Naive thymus-derived CD4-positive, alpha-beta T cell (primary cell): ENCODE results near the gene KRTAP10-1. TPM values are rescaled to one million over a fixed set of nuclear protein-coding genes. Genes with fewer than 3 reads are reported as not detected.
A peak's percentile ranks its signal among the peaks of the same experiment; 100 is the strongest.
"Not testable (repeated sequence)": the region's sequence is repeated elsewhere in the genome, so short reads cannot be mapped to it uniquely, and the experiment has no call there.

Experiments used
- ATAC-seq: fragments of 150-1000 bp; cut with Tn5 transposase; 2 replicates; pipeline ENCODE4 v1.10.0; 2021; ENCODE audit warnings: mild to moderate bottlenecking, moderate library complexity
- CTCF ChIA-PET: fragments of 350-600 bp; sonication (Branson Sonifier 250); formaldehyde crosslinking; loops from one replicate; lab custom pipeline; 2021; ENCODE audit warnings: antibody characterized with exemption; lab: Charles Lee
- POLR2A ChIA-PET: fragments of 350-600 bp; sonication (Branson Sonifier 250); formaldehyde crosslinking; loops from one replicate; lab custom pipeline; 2021; ENCODE audit warnings: antibody characterized with exemption, inconsistent platforms; lab: Charles Lee
- DNase-seq, 9 donors: peaks; one replicate each; pipeline versions ENCODE4 v3.0.0 to v3.0.0-alpha.2; 2020 to 2022; ENCODE audit warnings: mixed read lengths in 1 of 9
- H3K27ac ChIP-seq: one replicate; pipeline ENCODE4 v1.7.0; 2013; ENCODE audit warnings: mild to moderate bottlenecking, low read depth, low read length, moderate library complexity
- H3K27me3 ChIP-seq, 2 donors: one replicate each; pipeline ENCODE4 v1.7.0; 2013; ENCODE audit warnings: low read length in 2 of 2, mild to moderate bottlenecking in 2 of 2, moderate library complexity in 2 of 2; ENCODE audit not compliant: control insufficient read depth in 2 of 2, insufficient read depth in 2 of 2
- H3K36me3 ChIP-seq, 3 experiments: 1 replicate in 2 of 3; 2 replicates in 1 of 3; pipeline ENCODE4 v1.7.0; 2013; ENCODE audit warnings: low read length in 3 of 3, mild to moderate bottlenecking in 3 of 3, moderate library complexity in 1 of 3; ENCODE audit not compliant: insufficient read depth in 3 of 3, control insufficient read depth in 2 of 3
- H3K4me1 ChIP-seq, 2 donors: one replicate each; pipeline ENCODE4 v1.7.0; 2013; ENCODE audit warnings: low read length in 2 of 2, mild to moderate bottlenecking in 2 of 2, moderate library complexity in 1 of 2; ENCODE audit not compliant: control insufficient read depth in 2 of 2, insufficient read depth in 2 of 2
- H3K4me3 ChIP-seq: 2 replicates; pipeline ENCODE4 v1.7.0; 2013; ENCODE audit warnings: mild to moderate bottlenecking, low read length
- H3K9me3 ChIP-seq, 3 experiments: 1 replicate in 2 of 3; 2 replicates in 1 of 3; pipeline ENCODE4 v1.7.0; 2013; ENCODE audit warnings: low read length in 3 of 3; ENCODE audit not compliant: control insufficient read depth in 2 of 3
- H3K27ac Mint-ChIP-seq, 9 donors: one replicate each; pipeline ENCODE4 v1.8.0; 2020 to 2022; ENCODE audit warnings: mixed read lengths in 9 of 9, mild to moderate bottlenecking in 8 of 9, moderate library complexity in 5 of 9, inconsistent platforms in 2 of 9
- H3K27me3 Mint-ChIP-seq, 5 donors: one replicate each; pipeline ENCODE4 v1.8.0; 2021 to 2022; ENCODE audit warnings: mixed read lengths in 5 of 5, mild to moderate bottlenecking in 1 of 5
- H3K36me3 Mint-ChIP-seq, 5 donors: one replicate each; pipeline ENCODE4 v1.8.0; 2020 to 2022; ENCODE audit warnings: mixed read lengths in 5 of 5, mild to moderate bottlenecking in 3 of 5, inconsistent platforms in 1 of 5
- H3K4me1 Mint-ChIP-seq, 7 donors: one replicate each; pipeline ENCODE4 v1.8.0; 2020 to 2022; ENCODE audit warnings: mixed read lengths in 7 of 7, mild to moderate bottlenecking in 3 of 7, inconsistent platforms in 1 of 7
- H3K4me3 Mint-ChIP-seq, 10 donors: one replicate each; pipeline ENCODE4 v1.8.0; 2020 to 2022; ENCODE audit warnings: mild to moderate bottlenecking in 10 of 10, mixed read lengths in 10 of 10, moderate library complexity in 6 of 10, inconsistent platforms in 2 of 10
- H3K9me3 Mint-ChIP-seq, 11 donors: one replicate each; pipeline ENCODE4 v1.8.0; 2020 to 2022; ENCODE audit warnings: mixed read lengths in 11 of 11, mild to moderate bottlenecking in 4 of 11, inconsistent platforms in 1 of 11, moderate library complexity in 1 of 11
- intact Hi-C, 2 donors: fragments of 100-400 bp; cut with micrococcal nuclease; formaldehyde crosslinking; loops; one replicate each; pipeline ENCODE4 v1.15.1; 2023
- polyA plus RNA-seq, 2 donors: library from polyadenylated mRNA; unstranded; fragments of 300-500 nt; fragmentation: Illumina TruSeq; gene quantifications; one replicate each; pipeline ENCODE4 v1.2.3, GENCODE V29; 2021
- total RNA-seq, 6 experiments: library from RNA in 5 of 6; stranded (reverse) in 5 of 6; gene quantifications; 1 replicate in 5 of 6; 2 replicates in 1 of 6; pipeline ENCODE4 v1.2.3 and lab custom pipeline; 2021 to 2026

KRTAP10-1 gene
- total and polyA plus RNA-seq, 7 experiments from 2014 or later: not detected

- H3K27me3 Mint-ChIP-seq: no peaks in the 10 kb centered on the region
- intact Hi-C loops: no loop called here
- DNase-seq (peak in 1 of 9 donors; percentile 13), ATAC-seq (no peak)
- peaks cover 0 to 9% (median 4%) of the 10 kb centered on the region in 7 donors for H3K4me1 Mint-ChIP-seq
- Histone ChIP-seq H3K27ac (peak overlapping the region; percentile 7), H3K9me3 (no peaks in the 10 kb centered on the region), H3K4me3 (no peak overlapping the region), H3K27me3 (no peaks in the 10 kb centered on the region), H3K36me3 (no peaks in the 10 kb centered on the region), H3K4me1 (no peaks in the 10 kb centered on the region)
- no peaks in the 10 kb centered on the region for H3K36me3 Mint-ChIP-seq
- ChIA-PET POLR2A (interaction anchor here (0.7 kb wide), 1 partner anchor 71 kb away, joined by 3 read pairs; no protein-coding TSS in a partner anchor), CTCF (interaction anchor here (0.7 to 1.5 kb wide), 2 partner anchors 183 to 289 kb away, joined by 3 to 4 read pairs; no protein-coding TSS in a partner anchor)
- H3K9me3 Mint-ChIP-seq: no peaks in the 10 kb centered on the region
- H3K4me3 Mint-ChIP-seq: peak overlapping the region in 3 of 10 donors; percentile 5 to 25 (median 19)
- H3K27ac Mint-ChIP-seq: peak overlapping the region in 3 of 9 donors; percentile 12 to 84 (median 12)
Measured at GRCh38 chr21:44503901-44504399, 36.0 kb downstream of the KRTAP10-1 start.

- H3K36me3 ChIP-seq, H3K36me3 Mint-ChIP-seq, H3K27me3 Mint-ChIP-seq, ATAC-seq, H3K4me3 ChIP-seq, H3K27me3 ChIP-seq, H3K4me1 Mint-ChIP-seq, H3K27ac ChIP-seq, intact Hi-C loops, H3K4me1 ChIP-seq, DNase-seq, H3K9me3 ChIP-seq, H3K9me3 Mint-ChIP-seq: not testable (repeated sequence)
- POLR2A ChIA-PET: interaction anchor here (0.7 to 0.8 kb wide), 2 partner anchors 12 to 71 kb away, joined by 3 to 4 read pairs; no protein-coding TSS in a partner anchor
- H3K4me3 Mint-ChIP-seq: peak overlapping the region in 1 of 10 donors; percentile 25
- peak overlapping the region in 1 of 9 donors; percentile 84 for H3K27ac Mint-ChIP-seq
- CTCF ChIA-PET: interaction anchor here (0.7 to 2.2 kb wide), 2 partner anchors 8 to 184 kb away, joined by 3 to 9 read pairs; no protein-coding TSS in a partner anchor
Measured at GRCh38 chr21:44503006-44503889, 36.7 kb downstream of the KRTAP10-1 start.

GRCh38 chr21:44502171-44502958, 37.6 kb downstream of the KRTAP10-1 start:
- H3K27me3 Mint-ChIP-seq: peaks cover 0 to 6% (median 3%) of the 10 kb centered on the region in 5 donors
- Histone ChIP-seq H3K27ac (no peak overlapping the region), H3K36me3 (no peaks in the 10 kb centered on the region), H3K9me3 (no peaks in the 10 kb centered on the region), H3K4me3 (no peak overlapping the region), H3K4me1 (no peaks in the 10 kb centered on the region), H3K27me3 (no peaks in the 10 kb centered on the region)
- ATAC-seq (no peak), DNase-seq (no peak)
- H3K4me1 Mint-ChIP-seq: peaks cover 0 to 10% (median 4%) of the 10 kb centered on the region in 7 donors
- intact Hi-C loops: no loop called here
- H3K4me3 Mint-ChIP-seq: no peak overlapping the region
- H3K36me3 Mint-ChIP-seq: no peaks in the 10 kb centered on the region
- ChIA-PET POLR2A (interaction anchor here (0.8 kb wide), 1 partner anchor 11 kb away, joined by 4 read pairs; no protein-coding TSS in a partner anchor), CTCF (interaction anchor here (2.2 kb wide), 1 partner anchor 9 kb away, joined by 9 read pairs; no protein-coding TSS in a partner anchor)
- H3K27ac Mint-ChIP-seq: peak overlapping the region in 3 of 9 donors; percentile 20 to 72 (median 38)
- no peaks in the 10 kb centered on the region for H3K9me3 Mint-ChIP-seq

DNA sequence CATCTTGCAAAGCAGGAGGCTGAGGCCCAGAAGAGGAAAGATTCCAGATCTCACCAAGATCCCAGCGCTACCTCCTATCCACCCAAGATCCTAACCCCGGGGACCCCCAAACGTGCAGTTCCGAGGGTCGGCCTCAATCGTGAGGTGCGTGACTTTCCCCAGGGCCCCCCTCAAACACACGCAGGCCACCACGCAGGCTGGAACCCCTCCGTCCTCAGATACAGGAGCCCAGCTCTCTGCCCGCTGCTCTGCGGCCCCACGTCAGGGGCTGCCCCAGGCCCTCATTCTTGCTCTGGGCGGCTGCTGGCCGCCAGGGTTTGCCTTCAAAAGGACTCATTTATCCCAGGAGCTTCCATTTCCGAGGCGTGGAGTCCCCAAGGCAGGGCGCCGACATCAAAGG, 39.9 kb downstream of the KRTAP10-1 start:
- CTCF ChIA-PET: interaction anchor here (1.2 kb wide), 1 partner anchor 10 kb away, joined by 5 read pairs; no protein-coding TSS in a partner anchor
- DNase-seq (no peak), ATAC-seq (no peak)
- POLR2A ChIA-PET: no interaction called here
- Mint-ChIP-seq H3K36me3 (peaks cover 0 to 3% (median 0%) of the 10 kb centered on the region in 5 donors), H3K4me1 (peaks cover 0 to 10% (median 4%) of the 10 kb centered on the region in 7 donors), H3K27ac (no peak overlapping the region), H3K9me3 (peaks cover 0 to 2% (median 0%) of the 10 kb centered on the region in 11 donors), H3K27me3 (peaks cover 0 to 10% (median 5%) of the 10 kb centered on the region in 5 donors), H3K4me3 (no peak overlapping the region)
- H3K27me3 ChIP-seq: no peaks in the 10 kb centered on the region
- H3K36me3 ChIP-seq: no peaks in the 10 kb centered on the region
- intact Hi-C loops: no loop called here
- H3K4me3 ChIP-seq: no peak overlapping the region
- no peaks in the 10 kb centered on the region for H3K4me1 ChIP-seq
- no peaks in the 10 kb centered on the region for H3K9me3 ChIP-seq
- no peak overlapping the region for H3K27ac ChIP-seq

DNA sequence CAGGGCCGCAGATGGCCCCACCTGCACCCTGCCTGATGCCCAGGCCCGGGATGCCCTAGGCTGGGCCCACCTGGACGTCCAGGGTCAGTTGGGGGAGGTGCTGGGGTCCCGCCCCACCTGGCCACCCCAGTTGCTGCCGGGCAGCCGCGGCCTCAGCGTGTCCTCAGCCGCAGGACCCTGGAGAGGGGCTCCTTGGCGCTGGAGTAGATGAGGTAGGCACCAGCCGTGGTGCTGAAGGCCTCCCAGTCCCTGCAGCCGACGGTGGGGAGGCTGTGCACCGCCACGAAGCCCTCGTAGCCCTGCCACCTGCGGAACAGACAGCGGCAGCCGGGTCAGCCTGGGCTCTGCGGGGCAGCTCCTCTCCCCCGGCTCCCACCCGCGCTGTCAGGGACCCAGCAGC, 40.4 kb downstream of the KRTAP10-1 start:
- H3K4me1 Mint-ChIP-seq: peaks cover 0 to 10% (median 4%) of the 10 kb centered on the region in 7 donors
- no peak overlapping the region for H3K27ac Mint-ChIP-seq
- peaks cover 0 to 10% (median 5%) of the 10 kb centered on the region in 5 donors for H3K27me3 Mint-ChIP-seq
- Histone ChIP-seq H3K4me3 (no peak overlapping the region), H3K27ac (no peak overlapping the region), H3K4me1 (no peaks in the 10 kb centered on the region), H3K9me3 (no peaks in the 10 kb centered on the region), H3K27me3 (no peaks in the 10 kb centered on the region), H3K36me3 (no peaks in the 10 kb centered on the region)
- ChIA-PET CTCF (no interaction called here), POLR2A (no interaction called here)
- intact Hi-C loops: no loop called here
- H3K36me3 Mint-ChIP-seq: peaks cover 0 to 3% (median 0%) of the 10 kb centered on the region in 5 donors
- DNase-seq: no peak
- ATAC-seq: no peak
- H3K4me3 Mint-ChIP-seq: no peak overlapping the region
- H3K9me3 Mint-ChIP-seq: peaks cover 0 to 2% (median 0%) of the 10 kb centered on the region in 11 donors

GRCh38 chr21:44499211-44499560, 40.8 kb downstream of the KRTAP10-1 start:
- peaks cover 0 to 10% (median 3%) of the 10 kb centered on the region in 7 donors for H3K4me1 Mint-ChIP-seq
- ATAC-seq (no peak), DNase-seq (no peak)
- ChIA-PET CTCF (no interaction called here), POLR2A (no interaction called here)
- no peak overlapping the region for H3K27ac Mint-ChIP-seq
- peaks cover 0 to 3% (median 0%) of the 10 kb centered on the region in 5 donors for H3K36me3 Mint-ChIP-seq
- intact Hi-C loops: no loop called here
- no peak overlapping the region for H3K4me3 Mint-ChIP-seq
- no peaks in the 10 kb centered on the region for H3K4me1 ChIP-seq
- H3K27me3 ChIP-seq: no peaks in the 10 kb centered on the region
- H3K36me3 ChIP-seq: no peaks in the 10 kb centered on the region
- H3K9me3 ChIP-seq: no peaks in the 10 kb centered on the region
- peaks cover 0 to 10% (median 5%) of the 10 kb centered on the region in 5 donors for H3K27me3 Mint-ChIP-seq
- peaks cover 0 to 2% (median 0%) of the 10 kb centered on the region in 11 donors for H3K9me3 Mint-ChIP-seq
- no peak overlapping the region for H3K4me3 ChIP-seq
- no peak overlapping the region for H3K27ac ChIP-seq
